HG03558 (cell line): ENCODE results near the gene ETV2.
"Not testable (repeated sequence)": the region's sequence is repeated elsewhere in the genome, so short reads cannot be mapped to it uniquely, and the experiment has no call there.

Experiments used
- ATAC-seq: cut with Tn5 transposase; IDR thresholded peaks from one replicate; pipeline ENCODE4 v1.9.1; 2021; ENCODE audit warnings: moderate number of reproducible peaks; ENCODE audit not compliant: unreplicated experiment; ENCODE audit errors: extremely low read depth

Gene ETV2, protein sequence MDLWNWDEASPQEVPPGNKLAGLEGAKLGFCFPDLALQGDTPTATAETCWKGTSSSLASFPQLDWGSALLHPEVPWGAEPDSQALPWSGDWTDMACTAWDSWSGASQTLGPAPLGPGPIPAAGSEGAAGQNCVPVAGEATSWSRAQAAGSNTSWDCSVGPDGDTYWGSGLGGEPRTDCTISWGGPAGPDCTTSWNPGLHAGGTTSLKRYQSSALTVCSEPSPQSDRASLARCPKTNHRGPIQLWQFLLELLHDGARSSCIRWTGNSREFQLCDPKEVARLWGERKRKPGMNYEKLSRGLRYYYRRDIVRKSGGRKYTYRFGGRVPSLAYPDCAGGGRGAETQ

DNA sequence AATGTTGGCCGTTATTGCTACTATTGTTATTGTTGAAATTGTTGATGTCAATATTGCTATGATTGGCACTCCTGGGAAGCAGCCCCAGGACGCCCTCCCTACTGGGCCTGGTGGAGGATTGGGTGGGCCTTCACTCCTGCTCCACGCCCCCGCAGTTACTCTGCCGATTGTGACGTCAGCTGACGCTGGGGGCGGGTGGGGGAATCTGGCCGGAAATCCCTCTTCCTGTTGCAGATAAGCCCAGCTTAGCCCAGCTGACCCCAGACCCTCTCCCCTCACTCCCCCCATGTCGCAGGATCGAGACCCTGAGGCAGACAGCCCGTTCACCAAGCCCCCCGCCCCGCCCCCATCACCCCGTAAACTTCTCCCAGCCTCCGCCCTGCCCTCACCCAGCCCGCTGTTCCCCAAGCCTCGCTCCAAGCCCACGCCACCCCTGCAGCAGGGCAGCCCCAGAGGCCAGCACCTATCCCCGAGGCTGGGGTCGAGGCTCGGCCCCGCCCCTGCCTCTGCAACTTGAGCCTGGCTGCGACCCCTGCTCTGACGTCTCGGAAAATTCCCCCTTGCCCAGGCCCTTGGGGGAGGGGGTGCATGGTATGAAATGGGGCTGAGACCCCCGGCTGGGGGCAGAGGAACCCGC, at the start of gene ETV2:
Gene ETV2 (plus strand): TSS at position 231 of the 637 bp plus-strand sequence. CDS start 716 bp downstream, outside the sequence.
- no peak for ATAC-seq

DNA sequence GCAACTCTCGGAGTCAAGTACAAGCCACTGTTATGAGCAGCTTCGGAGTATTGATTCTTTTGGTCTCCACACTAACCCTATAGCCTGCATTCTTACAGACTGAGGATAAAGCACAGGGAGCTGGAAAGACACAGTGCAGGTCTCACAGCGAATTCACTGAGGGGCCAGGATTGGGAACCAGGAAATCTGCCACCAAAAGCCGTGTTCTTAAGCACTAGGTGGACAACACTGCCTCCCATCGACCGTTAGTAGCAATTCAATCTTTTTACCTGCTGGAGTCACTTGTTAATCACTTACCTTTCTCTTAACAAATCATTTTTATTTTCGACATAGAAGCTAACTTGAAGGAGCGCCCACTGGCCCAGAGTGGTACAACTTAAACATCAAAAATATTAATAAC, 49.3 kb upstream of the ETV2 start:
- no peak for ATAC-seq

DNA sequence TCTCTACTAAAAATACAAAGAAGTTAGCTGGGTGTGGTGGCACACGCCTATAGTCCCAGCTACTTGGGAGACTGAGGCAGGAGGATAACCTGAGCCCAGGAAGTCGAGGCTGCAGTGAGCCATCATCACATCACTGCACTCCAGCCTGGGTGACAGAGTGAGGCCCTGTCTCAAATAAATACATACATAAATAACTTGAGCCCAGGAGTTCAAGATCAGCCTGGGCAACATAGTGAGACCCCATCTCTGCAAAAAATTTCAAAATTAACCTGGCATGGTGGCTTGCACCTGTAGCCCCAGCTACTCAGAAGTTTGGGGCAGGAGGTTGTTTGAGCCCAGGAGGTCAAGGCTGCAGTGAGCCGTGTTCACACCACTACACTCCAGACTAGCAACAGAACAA, 46.5 kb upstream of the ETV2 start:
- ATAC-seq = not testable (repeated sequence)

DNA sequence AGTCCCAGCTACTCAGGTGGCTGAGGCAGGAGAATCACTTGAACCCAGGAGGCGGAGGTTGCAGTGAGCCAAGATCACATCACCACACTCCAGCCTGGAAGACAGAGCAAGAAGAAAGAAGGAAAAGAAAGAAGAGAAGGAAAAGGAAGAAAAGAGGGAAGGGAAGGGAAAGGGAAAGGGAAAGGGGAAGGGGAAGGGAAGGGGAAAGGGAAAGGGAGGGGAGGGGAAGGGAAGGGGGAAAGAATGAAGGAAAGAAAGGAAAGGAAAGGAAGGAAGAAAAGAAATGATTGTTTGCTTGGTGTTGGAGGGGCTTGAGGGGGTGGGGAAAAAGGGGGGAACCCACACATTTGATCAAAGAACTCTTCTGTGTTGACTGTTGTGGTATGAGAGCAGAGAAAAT, 45.6 kb upstream of the ETV2 start:
- no peak for ATAC-seq

DNA sequence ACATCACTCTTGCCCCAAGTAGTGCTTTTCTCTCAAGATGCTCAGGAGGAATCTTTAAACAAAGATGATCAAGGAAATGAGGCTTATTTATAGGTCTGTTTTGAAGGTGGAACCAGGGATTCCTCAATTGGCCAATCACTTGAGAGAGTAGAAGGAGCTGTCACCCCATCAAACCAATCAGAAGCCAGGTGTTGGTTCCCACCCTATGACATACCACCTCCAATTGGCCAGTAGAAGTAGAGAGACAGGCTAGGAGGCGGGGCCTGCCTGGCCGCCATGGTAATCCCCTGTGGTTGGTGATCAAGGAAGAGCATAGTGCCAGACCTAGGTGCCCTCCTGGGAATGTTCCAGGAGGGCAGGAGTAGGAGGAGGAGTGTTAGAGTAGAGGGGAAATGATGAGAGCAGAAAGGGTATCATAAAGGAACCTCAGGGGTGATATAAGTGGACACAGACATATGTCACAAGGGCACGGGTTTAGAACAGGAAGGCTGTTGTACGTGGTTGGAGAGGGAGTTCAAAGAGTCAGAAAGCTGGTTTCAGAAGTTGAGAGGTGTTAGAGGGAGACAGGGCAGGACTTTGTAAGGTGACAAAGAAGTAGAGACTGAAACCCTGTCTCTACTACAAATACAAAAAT, 45.1 kb upstream of the ETV2 start:
- no peak for ATAC-seq

DNA sequence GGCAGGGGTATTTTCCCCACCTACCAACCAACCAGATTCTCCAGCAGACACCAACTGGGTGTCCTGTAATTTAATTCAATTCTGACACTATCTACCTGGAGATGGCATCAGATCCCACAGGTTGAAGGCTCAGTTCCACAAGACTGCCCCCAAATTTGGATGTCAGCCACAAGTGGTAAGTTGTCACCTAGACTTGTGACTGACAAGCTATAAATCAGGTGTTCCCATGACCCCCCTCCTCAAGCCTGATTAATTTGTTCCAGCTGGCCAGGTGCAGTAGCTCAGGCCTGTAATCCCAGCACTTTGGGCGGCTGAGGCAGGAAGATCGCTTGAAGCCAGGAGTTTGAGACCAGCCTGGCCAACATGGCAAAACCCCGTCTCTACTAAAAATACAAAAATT, 39.6 kb upstream of the ETV2 start:
- ATAC-seq = no peak

DNA sequence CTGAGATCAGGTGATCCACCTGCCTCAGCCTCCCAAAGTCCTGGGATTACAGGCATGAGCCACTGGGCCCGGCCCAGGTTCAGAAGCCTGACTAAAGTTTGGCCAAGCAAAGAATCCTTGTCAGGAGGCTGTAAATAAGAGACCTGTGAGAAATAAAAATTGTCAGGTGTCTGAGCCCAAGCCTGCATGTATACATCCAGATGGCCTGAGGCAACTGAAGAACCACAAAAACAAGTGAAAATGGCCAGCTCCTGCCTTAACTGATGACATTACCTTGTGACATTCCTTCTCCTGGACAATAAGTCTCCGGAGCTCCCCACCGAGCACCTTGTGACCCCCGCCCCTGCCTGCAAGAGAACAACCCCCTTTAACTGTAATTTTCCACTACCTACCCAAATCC, 37.1 kb upstream of the ETV2 start:
- not testable (repeated sequence) for ATAC-seq

DNA sequence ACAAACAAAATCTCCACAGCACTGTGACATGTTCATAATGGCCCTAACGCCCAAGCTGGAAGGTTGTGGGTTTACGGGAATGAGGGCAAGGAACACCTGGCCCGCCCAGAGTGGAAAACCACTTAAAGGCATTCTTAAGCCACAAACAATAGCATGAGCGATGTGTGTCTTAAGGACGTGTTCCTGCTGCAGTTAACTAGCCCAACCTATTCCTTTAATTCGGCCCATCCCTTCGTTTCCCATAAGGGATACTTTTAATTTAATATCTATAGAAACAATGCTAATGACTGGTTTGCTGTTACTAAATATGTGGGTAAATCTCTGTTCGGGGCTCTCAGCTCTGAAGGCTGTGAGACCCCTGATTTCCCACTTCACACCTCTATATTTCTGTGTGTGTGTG, 34.4 kb upstream of the ETV2 start:
- not testable (repeated sequence) for ATAC-seq

DNA sequence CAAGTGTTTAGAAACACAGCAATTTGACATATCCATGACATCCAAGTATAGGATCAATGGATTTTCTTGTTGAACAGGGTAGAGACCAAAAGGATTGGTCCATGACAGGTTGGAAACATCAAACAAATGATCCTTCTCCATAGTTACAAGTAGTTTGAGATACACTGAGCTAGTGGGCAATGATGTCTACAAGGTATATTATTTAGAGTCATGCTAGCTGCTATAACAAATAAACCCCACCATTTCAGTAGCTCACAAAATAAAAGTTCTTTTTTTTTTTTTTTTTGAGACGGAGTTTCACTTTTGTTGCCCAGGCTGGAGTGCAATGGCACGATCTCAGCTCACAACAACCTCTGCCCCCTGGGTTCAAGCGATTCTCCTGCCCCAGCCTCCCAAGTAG, 33.9 kb upstream of the ETV2 start:
- ATAC-seq = no peak

DNA sequence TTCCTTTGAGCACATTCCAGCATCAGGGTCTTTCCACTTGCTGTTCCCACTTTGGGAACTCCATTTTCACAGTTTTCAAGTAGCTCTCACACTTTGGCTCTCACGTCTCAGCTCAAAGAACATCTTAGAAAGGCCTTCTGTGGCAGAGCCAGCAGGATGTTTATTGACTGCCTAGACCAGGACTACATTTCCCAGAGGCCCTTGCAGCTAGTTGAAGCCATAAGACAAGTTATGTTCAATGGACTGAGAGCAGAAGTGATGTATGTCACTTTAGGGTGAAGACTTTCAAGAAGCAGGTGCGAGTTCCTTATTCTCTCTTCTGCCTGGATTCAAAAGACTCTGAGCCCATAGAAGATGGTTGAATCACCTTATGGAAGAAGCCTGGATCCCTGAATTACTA, 33.3 kb upstream of the ETV2 start:
- ATAC-seq = no peak

DNA sequence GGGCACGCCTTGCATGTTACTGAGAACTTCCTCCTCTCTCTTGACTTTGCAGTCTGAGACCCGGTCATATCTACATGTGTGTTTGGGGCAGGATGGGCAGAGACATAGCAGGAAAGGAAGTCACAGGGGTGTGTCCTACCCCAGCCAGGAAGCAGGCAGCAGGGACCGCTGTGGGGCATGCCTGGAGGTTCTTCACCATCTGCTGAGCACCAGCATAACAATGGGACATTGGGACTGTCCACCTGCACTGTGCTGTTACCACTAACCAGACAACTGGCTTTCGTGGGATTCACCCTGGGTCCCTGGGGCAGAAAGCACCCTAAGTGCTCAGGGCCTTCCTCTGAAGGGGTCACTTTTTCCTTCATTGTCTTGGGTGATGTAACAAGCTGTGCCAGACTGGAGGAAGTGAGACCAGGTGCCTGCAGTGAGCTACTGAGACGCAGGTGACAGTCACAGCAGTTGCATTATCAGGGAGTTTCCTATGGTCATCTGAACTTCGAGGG, 31.6 kb upstream of the ETV2 start:
- no peak for ATAC-seq

DNA sequence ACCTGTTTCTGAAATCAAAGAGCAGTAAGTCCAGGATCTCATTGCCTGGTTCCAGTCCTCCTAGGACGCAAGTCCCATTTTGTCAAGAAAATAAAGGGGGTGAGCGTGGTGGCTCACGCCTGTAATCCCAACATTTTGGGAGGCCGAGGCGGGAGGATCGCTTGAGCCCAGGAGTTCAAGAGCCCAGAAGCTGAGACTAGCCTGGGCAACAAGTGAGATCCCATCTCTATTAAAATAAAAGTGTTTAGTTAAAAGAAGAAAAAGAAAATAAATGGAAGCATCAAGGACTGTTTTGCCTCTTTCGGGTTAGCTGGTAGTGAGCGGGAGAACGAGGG, 29.4 kb upstream of the ETV2 start:
- ATAC-seq = no peak

DNA sequence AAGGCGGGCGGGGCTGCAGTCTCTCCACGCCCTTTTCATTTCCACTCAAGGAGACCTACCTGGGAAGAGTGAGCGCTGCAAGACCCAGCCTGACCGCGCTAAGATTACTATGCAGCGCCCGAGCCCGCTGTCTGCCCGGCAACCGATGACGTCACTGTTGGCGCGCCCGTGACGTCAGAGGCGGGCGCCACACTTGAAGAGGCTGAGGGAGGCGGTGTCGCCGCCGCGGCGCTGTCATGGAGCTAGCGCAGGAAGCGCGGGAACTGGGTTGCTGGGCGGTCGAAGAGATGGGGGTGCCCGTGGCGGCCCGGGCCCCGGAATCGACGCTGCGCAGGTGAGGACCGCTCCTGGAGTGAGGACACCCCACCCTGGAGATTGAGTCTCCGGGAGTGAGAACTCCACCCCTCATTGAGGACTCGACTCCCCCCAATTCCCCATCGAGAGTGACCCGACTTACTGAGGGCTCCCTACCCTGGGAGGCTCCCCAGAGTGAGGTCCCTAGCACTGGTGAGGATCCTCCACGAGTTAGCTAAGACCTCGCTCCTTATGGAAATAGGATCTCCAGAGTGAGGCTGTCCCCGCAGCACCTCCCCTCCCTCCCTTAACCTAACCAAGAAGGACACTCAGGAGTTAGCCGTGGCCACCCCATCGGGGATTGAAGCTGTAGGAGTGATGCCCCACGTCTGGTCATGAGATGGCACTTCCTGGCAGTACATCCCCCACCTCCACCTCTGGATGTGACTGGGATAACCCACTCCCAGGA, 28.8 kb upstream of the ETV2 start, which contains the start of gene HAUS5:
Gene HAUS5 (plus strand): TSS at position 177 of the 763 bp plus-strand sequence. CDS start 60 bp downstream, at position 237.
- no peak for ATAC-seq

DNA sequence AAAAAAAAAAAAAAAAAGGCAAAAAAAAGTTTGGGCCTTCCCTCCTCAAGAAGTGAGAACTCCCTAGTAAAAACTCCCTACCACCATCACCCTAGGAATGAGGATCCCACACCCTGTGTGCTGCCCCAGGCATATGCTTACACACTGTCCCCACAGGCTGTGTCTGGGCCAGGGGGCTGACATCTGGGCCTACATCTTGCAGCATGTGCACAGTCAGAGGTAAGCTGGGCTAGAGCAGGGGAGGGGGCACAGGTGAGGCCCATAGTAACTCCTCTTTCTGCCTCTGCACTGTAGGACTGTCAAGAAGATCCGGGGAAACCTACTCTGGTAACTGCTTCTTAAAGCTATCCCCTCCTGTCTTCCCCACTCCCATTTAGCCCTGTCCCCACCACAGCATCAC, 28.0 kb upstream of the ETV2 start:
- no peak for ATAC-seq

DNA sequence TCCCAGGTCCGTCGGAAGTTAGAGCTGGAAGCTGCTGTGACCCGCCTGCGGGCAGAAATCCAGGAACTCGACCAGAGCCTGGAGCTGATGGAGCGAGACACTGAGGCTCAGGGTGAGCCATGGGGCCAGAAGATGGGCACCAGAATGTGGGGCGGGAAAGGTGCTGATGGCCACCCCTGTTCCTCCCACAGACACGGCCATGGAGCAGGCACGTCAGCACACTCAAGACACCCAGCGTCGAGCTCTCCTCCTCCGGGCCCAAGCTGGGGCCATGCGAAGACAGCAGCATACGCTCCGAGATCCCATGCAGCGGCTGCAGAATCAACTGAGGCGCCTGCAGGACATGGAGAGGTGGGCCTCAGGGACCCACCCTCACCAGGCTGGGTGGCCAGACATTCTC, 26.5 kb upstream of the ETV2 start:
- ATAC-seq = no peak

DNA sequence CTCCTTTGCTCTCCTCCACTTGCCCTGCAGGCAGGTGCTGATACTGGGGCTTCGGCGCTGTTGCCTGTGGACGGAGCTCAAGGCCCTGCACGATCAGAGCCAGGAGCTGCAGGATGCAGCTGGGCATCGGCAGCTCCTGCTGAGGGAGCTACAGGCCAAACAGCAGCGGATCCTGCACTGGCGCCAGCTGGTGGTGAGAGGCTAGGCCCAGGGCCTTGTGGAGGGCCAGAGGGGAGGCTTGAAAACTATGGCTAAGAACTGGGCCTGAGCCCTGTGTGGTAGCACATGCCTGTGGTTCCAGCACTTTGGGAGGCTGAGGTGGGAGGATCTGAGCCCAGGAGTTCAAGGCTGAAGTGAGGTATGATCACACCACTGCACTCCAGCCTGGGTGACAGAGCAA, 22.7 kb upstream of the ETV2 start:
- no peak for ATAC-seq

DNA sequence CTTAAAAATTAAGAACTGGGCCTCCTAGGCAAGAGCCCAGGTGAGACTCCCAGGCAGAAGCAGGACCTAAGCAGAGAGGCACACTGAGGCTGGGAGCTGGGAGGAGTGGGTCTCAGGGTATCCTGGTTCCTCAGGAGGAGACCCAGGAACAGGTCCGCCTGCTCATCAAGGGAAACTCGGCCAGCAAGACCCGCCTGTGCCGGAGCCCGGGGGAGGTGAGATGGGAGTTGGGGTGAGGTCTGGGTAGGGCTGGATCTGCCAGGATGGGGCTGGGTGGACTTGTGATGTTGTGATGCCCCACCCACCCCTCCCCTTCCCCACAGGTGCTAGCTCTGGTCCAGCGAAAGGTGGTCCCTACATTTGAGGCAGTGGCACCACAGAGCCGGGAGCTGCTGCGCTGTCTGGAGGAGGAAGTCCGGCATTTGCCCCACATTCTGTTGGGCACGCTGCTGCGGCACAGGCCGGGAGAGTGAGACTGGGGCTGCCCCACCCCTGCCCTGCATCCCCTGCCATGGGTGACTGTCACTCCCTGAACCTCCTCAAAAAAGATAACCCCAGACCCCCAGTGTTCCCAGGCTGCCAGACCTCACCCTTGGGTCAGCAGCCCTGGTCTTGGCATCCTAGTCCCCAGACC, 22.1 kb upstream of the ETV2 start:
- no peak for ATAC-seq

DNA sequence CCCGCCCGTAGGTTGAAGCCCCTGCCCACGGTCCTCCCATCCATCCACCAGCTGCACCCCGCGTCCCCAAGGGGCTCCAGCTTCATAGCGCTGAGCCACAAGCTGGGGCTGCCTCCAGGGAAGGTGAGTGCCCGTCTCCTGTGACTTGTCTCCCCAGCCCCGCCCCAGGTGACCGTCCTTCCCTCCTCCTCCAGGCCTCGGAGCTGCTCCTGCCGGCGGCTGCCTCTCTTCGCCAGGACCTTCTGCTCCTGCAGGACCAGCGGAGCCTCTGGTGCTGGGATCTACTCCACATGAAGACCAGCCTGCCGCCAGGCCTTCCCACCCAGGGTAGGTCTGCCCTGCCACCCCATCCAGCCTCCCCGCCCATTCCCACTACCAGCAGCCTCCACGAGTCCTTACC, 21.5 kb upstream of the ETV2 start:
- ATAC-seq = no peak

DNA sequence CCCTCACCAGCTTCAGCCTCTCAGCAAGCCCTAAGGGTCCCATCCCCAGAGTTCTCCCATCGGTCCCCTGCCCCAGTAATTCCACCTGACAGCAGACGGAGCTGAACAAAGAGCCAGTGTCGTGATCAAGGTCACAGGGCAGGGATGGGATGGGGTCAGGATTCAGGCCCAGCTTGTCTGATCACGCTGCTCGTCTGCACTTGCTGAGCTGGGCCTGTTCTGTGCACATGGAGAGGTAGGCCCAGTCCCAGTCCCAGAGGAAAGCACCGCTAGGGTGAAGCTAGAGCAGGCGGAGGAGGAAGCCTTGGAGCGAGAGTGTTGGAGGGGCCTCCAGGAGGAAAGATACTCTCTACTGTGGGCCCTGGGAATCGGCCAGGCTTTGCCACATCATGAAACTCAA, 19.8 kb upstream of the ETV2 start:
- no peak for ATAC-seq

DNA sequence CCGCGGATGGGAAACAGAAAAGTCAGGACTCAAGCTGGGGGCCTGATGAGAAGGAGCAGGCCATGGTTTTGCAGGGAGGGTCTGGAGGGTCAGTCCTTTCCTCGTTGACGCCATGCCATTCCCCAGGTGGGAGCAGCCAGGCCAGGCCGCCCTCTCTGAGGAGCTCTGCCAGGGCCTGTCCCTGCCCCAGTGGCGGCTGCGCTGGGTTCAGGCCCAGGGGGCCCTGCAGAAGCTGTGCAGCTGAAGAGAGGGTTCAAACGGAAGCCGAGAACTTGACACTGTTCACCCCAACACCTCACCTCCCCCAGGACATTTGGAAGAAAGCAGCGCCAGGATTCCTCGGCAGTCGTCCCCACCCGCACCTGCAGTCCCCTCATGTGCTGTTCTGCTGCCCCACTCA, 18.8 kb upstream of the ETV2 start:
- ATAC-seq = no peak
